NCI-H526 (cell line): Measurements from ENCODE around the gene GRM7.
A peak's percentile ranks its signal among the peaks of the same experiment; 100 is the strongest.

Experiments used
- DNase-seq, 2 experiments: peaks; one replicate each; lab custom pipeline; 2025; lab: John Stamatoyannopoulos, UW

GRM7 gene

GRCh38 chr3:7400360-7400759 is 539.4 kb downstream of the GRM7 start:
- no peak for DNase-seq

- DNase-seq = no peak
Measured at GRCh38 chr3:7401418-7401817, 540.5 kb downstream of the GRM7 start.

DNA sequence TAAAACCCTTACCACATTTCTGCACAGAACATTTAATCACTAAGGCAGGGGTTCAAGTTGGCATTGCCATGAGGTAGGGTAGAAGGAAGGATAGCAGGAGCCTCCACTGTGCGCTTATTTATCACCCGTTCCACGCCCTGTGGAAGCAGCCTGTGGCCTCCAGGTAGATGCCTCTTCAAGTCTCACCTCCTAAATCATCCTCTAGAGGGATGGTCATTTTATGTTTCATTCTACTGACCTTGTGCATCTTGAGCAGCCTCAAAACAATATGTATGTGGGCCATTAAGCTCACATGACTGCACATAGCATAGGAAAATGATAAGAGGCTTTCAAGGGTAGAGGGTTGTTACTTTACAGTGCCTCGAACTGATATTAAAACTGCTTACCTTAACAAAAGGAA is 546.2 kb downstream of the GRM7 start:
- DNase-seq = peak in 1 of 2 experiments; percentile 2

- DNase-seq = peak in 1 of 2 experiments; percentile 2
Measured at GRCh38 chr3:7410782-7411181, 549.9 kb downstream of the GRM7 start.

GRCh38 chr3:7421065-7421464 is 560.1 kb downstream of the GRM7 start:
- DNase-seq = no peak

- no peak for DNase-seq
Measured at GRCh38 chr3:7423036-7423435, 562.1 kb downstream of the GRM7 start.

- no peak for DNase-seq
Measured at GRCh38 chr3:7423995-7424394, 563.1 kb downstream of the GRM7 start.

GRCh38 chr3:7428206-7428718 is 567.3 kb downstream of the GRM7 start:
- DNase-seq = no peak

GRCh38 chr3:7432610-7433009 is 571.7 kb downstream of the GRM7 start:
- DNase-seq = no peak

DNA sequence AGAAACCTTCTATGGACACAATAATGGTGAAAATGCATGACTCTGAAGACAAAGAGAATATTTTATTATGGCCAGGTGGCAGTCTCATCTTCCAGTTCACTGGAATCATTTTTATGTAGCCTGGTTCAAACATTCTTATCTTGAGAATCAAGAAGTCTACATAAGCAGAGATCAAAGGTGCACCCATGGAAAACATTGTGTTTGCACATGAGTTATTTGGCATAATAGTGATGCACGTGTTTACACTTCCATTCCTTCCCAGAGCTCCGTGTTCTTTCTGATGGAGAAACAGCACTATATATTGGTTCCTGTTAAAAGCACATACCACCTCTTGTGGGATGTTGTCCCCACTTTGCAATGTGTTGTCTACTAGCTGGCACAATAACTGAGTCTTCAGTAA is 572.2 kb downstream of the GRM7 start:
- DNase-seq = no peak

- no peak for DNase-seq
Measured at GRCh38 chr3:7436542-7436941, 575.6 kb downstream of the GRM7 start.

DNA sequence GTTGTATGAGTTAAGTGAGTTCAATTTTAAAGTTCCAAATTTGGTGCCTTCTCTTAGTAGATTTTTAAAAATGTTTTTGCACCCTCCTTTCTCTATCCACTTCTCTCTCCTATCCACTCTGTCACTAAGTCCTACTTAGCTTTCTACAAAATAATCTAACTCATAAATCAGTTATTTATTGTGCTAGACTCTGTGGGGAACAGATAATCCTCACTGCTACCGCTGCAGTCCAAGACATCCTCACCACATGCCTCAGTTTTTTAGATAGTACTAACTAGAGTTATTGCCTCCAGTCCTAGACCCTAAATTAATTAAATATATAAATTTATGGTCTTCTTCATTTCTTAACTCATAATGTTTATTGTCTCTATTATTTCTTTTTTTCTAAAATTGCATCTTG is 576.3 kb downstream of the GRM7 start:
- DNase-seq = no peak

GRCh38 chr3:7439101-7439680 is 578.3 kb downstream of the GRM7 start:
- DNase-seq = no peak

- no peak for DNase-seq
Measured at GRCh38 chr3:7444886-7445285, 584.0 kb downstream of the GRM7 start.

GRCh38 chr3:7445331-7445730 is 584.4 kb downstream of the GRM7 start:
- DNase-seq = no peak

- DNase-seq = no peak
Measured at GRCh38 chr3:7447197-7447769, 586.4 kb downstream of the GRM7 start.

DNA sequence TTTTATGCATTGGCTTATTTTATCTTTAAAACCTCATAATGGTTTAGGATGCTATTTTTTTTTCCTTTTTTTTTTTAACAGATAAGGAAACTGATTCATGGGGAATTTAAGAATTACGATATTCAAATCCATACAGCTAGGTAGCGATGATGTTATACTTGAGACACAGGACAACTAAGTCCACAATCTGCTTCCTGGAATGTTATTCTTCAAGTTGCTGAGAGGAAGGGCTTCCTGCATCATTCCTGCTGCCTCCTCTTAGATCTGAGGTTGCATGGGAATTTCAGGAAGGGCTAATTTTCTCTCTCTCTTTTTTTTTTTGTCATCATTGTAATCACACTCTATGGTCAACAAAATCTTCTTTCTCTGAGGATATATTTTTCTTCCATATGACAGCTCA is 595.5 kb downstream of the GRM7 start:
- DNase-seq = no peak

GRCh38 chr3:7461202-7461825 is 600.4 kb downstream of the GRM7 start:
- no peak for DNase-seq

DNA sequence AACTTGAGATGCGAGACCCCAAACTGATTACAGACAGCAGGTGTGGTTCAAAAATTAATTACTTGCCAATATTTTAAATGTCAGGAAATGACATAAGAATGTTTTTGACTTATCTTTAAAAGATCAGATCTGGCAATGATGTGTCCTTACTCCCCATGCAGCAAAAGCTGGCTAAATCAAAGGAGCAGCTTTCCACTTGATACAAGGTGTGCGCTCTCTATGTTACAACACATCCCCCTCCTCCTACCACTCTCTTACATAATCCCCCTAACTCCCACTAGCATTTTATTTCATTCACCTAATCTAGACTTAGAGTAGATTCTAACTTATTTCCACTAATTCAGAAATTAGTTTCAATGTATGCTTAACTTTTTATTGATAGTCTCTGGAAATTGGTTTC is 609.0 kb downstream of the GRM7 start:
- no peak for DNase-seq

GRCh38 chr3:7484636-7485035 is 623.7 kb downstream of the GRM7 start:
- DNase-seq = no peak

GRCh38 chr3:7487763-7488162 is 626.8 kb downstream of the GRM7 start:
- DNase-seq = no peak

DNA sequence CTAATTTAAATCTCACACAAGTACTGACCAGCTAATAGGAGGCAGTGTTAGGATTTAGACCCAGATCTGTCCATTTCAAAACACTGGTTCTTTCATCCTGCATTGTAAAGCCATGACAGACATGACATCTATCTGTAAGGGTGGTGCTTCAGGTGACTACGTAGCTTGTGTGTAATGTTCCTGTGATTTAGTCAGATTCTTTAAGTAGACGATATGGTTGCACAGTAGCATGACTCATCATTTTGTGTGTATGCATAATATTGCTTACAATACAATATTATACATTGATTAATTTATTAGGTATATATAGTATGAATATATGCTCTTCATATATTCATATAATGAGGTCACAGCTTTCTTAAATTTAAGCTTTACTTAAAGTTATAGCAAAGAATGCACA is 628.5 kb downstream of the GRM7 start:
- no peak for DNase-seq

- DNase-seq = no peak
Measured at GRCh38 chr3:7498715-7499114, 637.8 kb downstream of the GRM7 start.

DNA sequence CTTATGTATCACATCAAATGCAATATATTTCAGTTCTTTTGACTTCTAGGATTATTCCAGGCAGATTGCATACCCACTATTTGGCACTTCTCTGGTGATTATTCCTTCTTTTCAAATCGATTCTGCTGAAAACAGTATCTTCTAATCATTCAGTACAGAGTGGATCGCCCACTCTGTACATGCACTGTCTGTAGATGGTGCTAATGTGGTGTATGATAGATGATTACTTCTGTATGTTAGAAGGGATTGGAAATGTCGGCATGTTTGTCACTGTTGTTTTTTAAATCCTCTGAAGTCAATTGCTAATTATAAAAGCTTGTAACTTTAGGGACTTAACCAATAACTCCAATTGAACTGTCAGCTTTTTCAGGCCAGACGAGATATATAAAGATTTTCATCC is 642.5 kb downstream of the GRM7 start:
- DNase-seq = no peak
